Panc1 (cell line): ENCODE results near the gene SDK2.
"Not testable (repeated sequence)": the region's sequence is repeated elsewhere in the genome, so short reads cannot be mapped to it uniquely, and the experiment has no call there.

ENCODE experiments used
- POLR2AphosphoS5 ChIP-seq: IDR thresholded peaks from 2 replicates; pipeline ENCODE4 v1.6.1; 2012; ENCODE audit warnings: mild to moderate bottlenecking, low read depth, low read length, moderate library complexity
- TCF7L2 ChIP-seq: IDR thresholded peaks from 2 replicates; pipeline ENCODE4 v1.6.1; 2011; ENCODE audit warnings: mild to moderate bottlenecking, low read depth, low read length, inconsistent platforms
- TF ChIP-seq, protein P1 (sequence below): fragments of 450-650 bp; IDR thresholded peaks from 2 replicates; pipeline ENCODE4 v1.5.1; 2017; ENCODE audit warnings: mild to moderate bottlenecking

GRCh38 chr17:73333445-73333844 is 310.8 kb downstream of the SDK2 start:
- TF ChIP-seq, protein P1, sequence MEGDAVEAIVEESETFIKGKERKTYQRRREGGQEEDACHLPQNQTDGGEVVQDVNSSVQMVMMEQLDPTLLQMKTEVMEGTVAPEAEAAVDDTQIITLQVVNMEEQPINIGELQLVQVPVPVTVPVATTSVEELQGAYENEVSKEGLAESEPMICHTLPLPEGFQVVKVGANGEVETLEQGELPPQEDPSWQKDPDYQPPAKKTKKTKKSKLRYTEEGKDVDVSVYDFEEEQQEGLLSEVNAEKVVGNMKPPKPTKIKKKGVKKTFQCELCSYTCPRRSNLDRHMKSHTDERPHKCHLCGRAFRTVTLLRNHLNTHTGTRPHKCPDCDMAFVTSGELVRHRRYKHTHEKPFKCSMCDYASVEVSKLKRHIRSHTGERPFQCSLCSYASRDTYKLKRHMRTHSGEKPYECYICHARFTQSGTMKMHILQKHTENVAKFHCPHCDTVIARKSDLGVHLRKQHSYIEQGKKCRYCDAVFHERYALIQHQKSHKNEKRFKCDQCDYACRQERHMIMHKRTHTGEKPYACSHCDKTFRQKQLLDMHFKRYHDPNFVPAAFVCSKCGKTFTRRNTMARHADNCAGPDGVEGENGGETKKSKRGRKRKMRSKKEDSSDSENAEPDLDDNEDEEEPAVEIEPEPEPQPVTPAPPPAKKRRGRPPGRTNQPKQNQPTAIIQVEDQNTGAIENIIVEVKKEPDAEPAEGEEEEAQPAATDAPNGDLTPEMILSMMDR, result not testable (repeated sequence)
- not testable (repeated sequence) for TF ChIP-seq POLR2AphosphoS5, TCF7L2
